ENCODE measurements around the gene MYO1E. TPM values are rescaled to one million over a fixed set of nuclear protein-coding genes. Genes with fewer than 3 reads are reported as not detected.
A peak's percentile ranks its signal among the peaks of the same experiment; 100 is the strongest.

The MYO1E gene
- total RNA-seq, 4 donors from 2014 or later: 55.7 to 147 (median 68.5) TPM

DNA sequence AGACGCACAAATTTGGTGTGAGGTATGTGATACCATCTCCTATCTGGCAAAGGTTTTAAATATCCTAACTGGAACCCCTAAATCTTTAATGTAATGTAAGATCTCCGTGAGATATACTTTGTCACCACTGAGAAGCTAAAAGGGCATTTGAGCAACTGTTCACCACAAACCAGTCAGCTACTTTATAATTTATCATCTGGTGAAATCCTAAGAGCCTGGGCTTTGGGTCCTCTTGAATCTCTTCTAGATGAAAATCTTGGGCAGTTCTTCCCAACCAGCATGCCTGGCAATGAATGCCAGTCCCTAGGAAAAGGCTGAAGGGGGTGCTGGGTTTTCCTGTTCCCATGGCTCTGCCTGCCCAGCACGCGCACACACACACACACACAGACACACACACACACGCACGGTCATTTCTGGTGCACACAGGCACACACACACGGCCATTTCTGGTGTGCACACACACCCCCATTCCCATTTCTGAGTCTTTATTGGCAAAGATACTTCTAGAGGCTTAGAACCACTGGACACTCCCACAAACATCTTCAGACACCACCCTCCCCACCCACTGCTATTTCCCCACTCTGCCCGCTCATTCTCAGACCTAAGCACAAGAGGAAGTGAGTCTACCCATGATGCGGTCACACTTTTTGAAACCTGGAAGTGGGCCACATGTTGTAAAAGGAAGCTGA, 72.6 kb downstream of the MYO1E start:
- WGBS, 2 donors: 39 to 46% methylated on average over 9 of the region's 9 CpGs
- peak overlapping the region in 3 of 4 donors; percentile 58 to 85 (median 82) for H3K27ac ChIP-seq

DNA sequence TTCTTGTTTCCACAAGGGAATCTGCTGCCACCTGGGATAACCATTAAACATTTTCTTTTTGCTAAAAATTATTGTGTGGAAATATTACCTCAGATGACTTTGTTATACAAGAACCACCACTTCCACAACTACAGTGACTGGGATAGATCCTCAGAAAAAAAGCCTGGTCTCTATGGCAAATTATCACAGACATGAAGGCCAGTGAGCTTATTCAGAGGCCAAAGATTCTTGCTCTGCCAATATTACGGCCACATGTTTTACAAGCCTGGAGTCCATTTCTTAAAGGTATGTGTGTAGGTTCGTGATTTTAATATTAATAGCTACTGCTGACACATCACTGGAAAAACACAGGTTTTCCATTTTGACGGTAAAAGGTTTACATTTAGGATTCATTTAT, 73.8 kb downstream of the MYO1E start:
- Histone ChIP-seq H3K27ac (peak overlapping the region in 2 of 4 donors; percentile 85 to 89), H3K4me3 (no peak overlapping the region), H3K27me3 (no peaks in the 10 kb centered on the region), H3K36me3 (no peaks in the 10 kb centered on the region), H3K9me3 (no peaks in the 10 kb centered on the region), H3K4me1 (peaks cover 0 to 70% (median 51%) of the 10 kb centered on the region in 4 donors)
- TF ChIP-seq, protein P1, sequence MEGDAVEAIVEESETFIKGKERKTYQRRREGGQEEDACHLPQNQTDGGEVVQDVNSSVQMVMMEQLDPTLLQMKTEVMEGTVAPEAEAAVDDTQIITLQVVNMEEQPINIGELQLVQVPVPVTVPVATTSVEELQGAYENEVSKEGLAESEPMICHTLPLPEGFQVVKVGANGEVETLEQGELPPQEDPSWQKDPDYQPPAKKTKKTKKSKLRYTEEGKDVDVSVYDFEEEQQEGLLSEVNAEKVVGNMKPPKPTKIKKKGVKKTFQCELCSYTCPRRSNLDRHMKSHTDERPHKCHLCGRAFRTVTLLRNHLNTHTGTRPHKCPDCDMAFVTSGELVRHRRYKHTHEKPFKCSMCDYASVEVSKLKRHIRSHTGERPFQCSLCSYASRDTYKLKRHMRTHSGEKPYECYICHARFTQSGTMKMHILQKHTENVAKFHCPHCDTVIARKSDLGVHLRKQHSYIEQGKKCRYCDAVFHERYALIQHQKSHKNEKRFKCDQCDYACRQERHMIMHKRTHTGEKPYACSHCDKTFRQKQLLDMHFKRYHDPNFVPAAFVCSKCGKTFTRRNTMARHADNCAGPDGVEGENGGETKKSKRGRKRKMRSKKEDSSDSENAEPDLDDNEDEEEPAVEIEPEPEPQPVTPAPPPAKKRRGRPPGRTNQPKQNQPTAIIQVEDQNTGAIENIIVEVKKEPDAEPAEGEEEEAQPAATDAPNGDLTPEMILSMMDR (IDR thresholded peaks at IDR 0.05): no peak
- 89 to 96% methylated on average over 3 of the region's 3 CpGs for WGBS, 2 donors
- no peak for DNase-seq (ENCODE audit: low spot score in 2 of 2)

More for the DNA sequence above, 72.6 kb downstream of the MYO1E start:
- H3K27me3 ChIP-seq: no peaks in the 10 kb centered on the region
- peak; percentile 48 to 83 for DNase-seq (ENCODE audit: low spot score in 2 of 2)
- peaks cover 0 to 66% (median 50%) of the 10 kb centered on the region in 4 donors for H3K4me1 ChIP-seq
- no peak overlapping the region for H3K4me3 ChIP-seq
- H3K36me3 ChIP-seq: no peaks in the 10 kb centered on the region
- peak; percentile 43 to 88 for TF ChIP-seq EP300 (IDR thresholded peaks at IDR 0.05)
- TF ChIP-seq, protein P1 (IDR thresholded peaks at IDR 0.05): no peak
- peak; percentile 11 to 13 for TF ChIP-seq POLR2A (IDR thresholded peaks at IDR 0.05)
- no peaks in the 10 kb centered on the region for H3K9me3 ChIP-seq

DNA sequence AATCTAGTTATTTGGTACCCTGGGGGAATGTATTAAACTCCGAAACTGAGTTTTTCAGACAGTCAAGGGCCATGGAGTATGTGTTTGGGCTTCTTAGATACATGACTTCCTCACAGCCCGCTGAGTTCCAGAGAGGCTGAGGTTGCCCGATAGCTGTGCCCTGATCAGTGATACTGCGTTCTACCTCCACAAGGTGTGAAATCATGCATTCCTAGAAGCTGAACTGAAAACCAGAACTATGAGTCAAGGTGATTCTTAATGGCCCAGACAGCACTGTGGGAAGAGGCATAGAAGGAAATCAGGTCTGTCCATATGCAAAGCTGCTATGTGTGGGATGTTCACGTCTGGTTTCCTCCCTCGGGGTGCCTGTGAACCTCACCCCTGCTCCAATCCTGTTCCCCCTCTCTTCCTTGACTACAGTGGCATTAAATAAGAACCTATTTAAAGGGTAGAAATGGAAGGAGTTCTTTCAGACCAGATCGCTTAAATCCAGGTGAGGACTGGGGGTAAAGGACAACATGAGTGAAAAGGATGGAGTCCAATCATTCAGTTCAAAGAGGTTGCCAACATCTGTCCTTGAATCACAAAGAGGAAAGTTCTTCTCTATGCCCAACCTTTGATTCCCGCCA, 74.3 kb downstream of the MYO1E start:
- TF ChIP-seq, protein P1 (IDR thresholded peaks at IDR 0.05): no peak
- TF ChIP-seq POLR2A (IDR thresholded peaks at IDR 0.05) (no peak), EP300 (IDR thresholded peaks at IDR 0.05) (no peak)
- H3K9me3 ChIP-seq: no peaks in the 10 kb centered on the region
- 92 to 95% methylated on average over 8 of the region's 8 CpGs for WGBS, 2 donors
- no peaks in the 10 kb centered on the region for H3K36me3 ChIP-seq
- H3K4me3 ChIP-seq: no peak overlapping the region
- no peaks in the 10 kb centered on the region for H3K27me3 ChIP-seq
- DNase-seq (ENCODE audit: low spot score in 2 of 2): no peak
- peak overlapping the region in 2 of 4 donors; percentile 85 to 89 for H3K27ac ChIP-seq
- peaks cover 0 to 75% (median 52%) of the 10 kb centered on the region in 4 donors for H3K4me1 ChIP-seq

DNA sequence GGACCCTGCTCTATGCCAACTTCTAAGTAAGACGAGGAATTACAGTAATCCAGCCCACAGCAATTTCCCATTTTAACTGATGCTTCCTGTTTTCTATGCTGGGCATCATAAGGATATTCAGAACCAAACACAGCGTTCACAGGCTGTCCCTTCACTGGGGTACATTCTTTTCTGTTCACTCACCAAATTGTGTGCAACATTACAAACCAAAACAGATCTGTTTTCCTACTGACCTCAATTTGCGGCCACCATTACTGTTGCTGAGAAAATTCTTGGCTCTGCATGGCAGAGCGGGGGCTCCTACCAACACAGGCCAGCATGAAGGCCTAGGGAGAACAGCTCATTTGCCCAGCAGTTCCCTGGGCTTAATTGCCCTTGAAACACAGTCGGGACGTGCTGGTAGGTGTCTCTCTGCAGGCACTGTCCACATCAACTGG, 76.5 kb downstream of the MYO1E start:
- Histone ChIP-seq H3K9me3 (no peaks in the 10 kb centered on the region), H3K27me3 (no peaks in the 10 kb centered on the region), H3K4me3 (no peak overlapping the region), H3K36me3 (no peaks in the 10 kb centered on the region), H3K27ac (peak overlapping the region; percentile 55 to 94 (median 80)), H3K4me1 (peaks cover 0 to 87% (median 62%) of the 10 kb centered on the region in 4 donors)
- TF ChIP-seq, protein P1 (IDR thresholded peaks at IDR 0.05): no peak
- peak; percentile 53 to 86 for TF ChIP-seq EP300 (IDR thresholded peaks at IDR 0.05)
- no peak for TF ChIP-seq POLR2A (IDR thresholded peaks at IDR 0.05)
- 32 to 33% methylated on average over 6 of the region's 6 CpGs for WGBS, 2 donors
- DNase-seq (ENCODE audit: low spot score in 2 of 2): no peak
